ENCODE results near the gene BCL11B. TPM values are rescaled to one million over a fixed set of nuclear protein-coding genes. Genes with fewer than 3 reads are reported as not detected.

BCL11B gene
- total RNA-seq, 1 donor from 2014 or later, result 0.16 TPM

- Mint-ChIP-seq H3K4me1 (ENCODE audit: unreplicated experiment) (peaks cover 2% of the 10 kb centered on the region), H3K36me3 (ENCODE audit: unreplicated experiment) (no peaks in the 10 kb centered on the region), H3K27me3 (ENCODE audit: unreplicated experiment) (peaks cover 63% of the 10 kb centered on the region), H3K9me3 (ENCODE audit: unreplicated experiment) (no peaks in the 10 kb centered on the region), H3K4me3 (ENCODE audit: unreplicated experiment) (no peak overlapping the region), H3K27ac (ENCODE audit: unreplicated experiment) (no peak overlapping the region)
- peak; percentile 63 for DNase-seq (ENCODE audit: extremely low spot score, unreplicated experiment)
- TF ChIP-seq CTCF (IDR thresholded peaks at IDR 0.05), result no peak
These were observed 8.2 kb upstream of the BCL11B start for GRCh38 chr14:99280066-99280731.

- Mint-ChIP-seq H3K36me3 (ENCODE audit: unreplicated experiment) (no peaks in the 10 kb centered on the region), H3K27ac (ENCODE audit: unreplicated experiment) (no peak overlapping the region), H3K27me3 (ENCODE audit: unreplicated experiment) (peaks cover 64% of the 10 kb centered on the region), H3K9me3 (ENCODE audit: unreplicated experiment) (no peaks in the 10 kb centered on the region), H3K4me1 (ENCODE audit: unreplicated experiment) (peaks cover 9% of the 10 kb centered on the region), H3K4me3 (ENCODE audit: unreplicated experiment) (no peak overlapping the region)
- peak; percentile 34 for DNase-seq (ENCODE audit: extremely low spot score, unreplicated experiment)
- TF ChIP-seq CTCF (IDR thresholded peaks at IDR 0.05), result no peak
These were observed 6.8 kb upstream of the BCL11B start for GRCh38 chr14:99278836-99279235.

GRCh38 chr14:99277530-99277929 is 5.5 kb upstream of the BCL11B start:
- Mint-ChIP-seq H3K27ac (ENCODE audit: unreplicated experiment) (no peak overlapping the region), H3K4me1 (ENCODE audit: unreplicated experiment) (peaks cover 15% of the 10 kb centered on the region), H3K36me3 (ENCODE audit: unreplicated experiment) (no peaks in the 10 kb centered on the region), H3K9me3 (ENCODE audit: unreplicated experiment) (no peaks in the 10 kb centered on the region), H3K4me3 (ENCODE audit: unreplicated experiment) (no peak overlapping the region), H3K27me3 (ENCODE audit: unreplicated experiment) (peaks cover 68% of the 10 kb centered on the region)
- no peak for DNase-seq (ENCODE audit: extremely low spot score, unreplicated experiment)
- no peak for TF ChIP-seq CTCF (IDR thresholded peaks at IDR 0.05)

- Mint-ChIP-seq H3K9me3 (ENCODE audit: unreplicated experiment) (no peaks in the 10 kb centered on the region), H3K4me1 (ENCODE audit: unreplicated experiment) (peaks cover 24% of the 10 kb centered on the region), H3K36me3 (ENCODE audit: unreplicated experiment) (no peaks in the 10 kb centered on the region), H3K27ac (ENCODE audit: unreplicated experiment) (no peak overlapping the region), H3K4me3 (ENCODE audit: unreplicated experiment) (no peak overlapping the region), H3K27me3 (ENCODE audit: unreplicated experiment) (peaks cover 74% of the 10 kb centered on the region)
- TF ChIP-seq CTCF (IDR thresholded peaks at IDR 0.05), result no peak
- no peak for DNase-seq (ENCODE audit: extremely low spot score, unreplicated experiment)
These were observed 4.5 kb upstream of the BCL11B start for GRCh38 chr14:99276482-99276881.

- H3K36me3 Mint-ChIP-seq (ENCODE audit: unreplicated experiment), result no peaks in the 10 kb centered on the region
- H3K4me3 Mint-ChIP-seq (ENCODE audit: unreplicated experiment), result peak overlapping the region; percentile 44
- DNase-seq (ENCODE audit: extremely low spot score, unreplicated experiment), result no peak
- H3K4me1 Mint-ChIP-seq (ENCODE audit: unreplicated experiment), result peaks cover 28% of the 10 kb centered on the region
- H3K27me3 Mint-ChIP-seq (ENCODE audit: unreplicated experiment), result peaks cover 66% of the 10 kb centered on the region
- TF ChIP-seq CTCF (IDR thresholded peaks at IDR 0.05), result no peak
- H3K9me3 Mint-ChIP-seq (ENCODE audit: unreplicated experiment), result no peaks in the 10 kb centered on the region
- H3K27ac Mint-ChIP-seq (ENCODE audit: unreplicated experiment), result no peak overlapping the region
These were observed 3.2 kb upstream of the BCL11B start for GRCh38 chr14:99275222-99275584.
